Measurements from ENCODE around the gene ATF5.
"Not testable (repeated sequence)": the region's sequence is repeated elsewhere in the genome, so short reads cannot be mapped to it uniquely, and the experiment has no call there.

The ATF5 gene

GRCh38 chr19:49950956-49951526 is 22.0 kb downstream of the ATF5 start:
- no peak for DNase-seq

- DNase-seq: no peak
Observed at GRCh38 chr19:49951806-49952478, 22.9 kb downstream of the ATF5 start.

- DNase-seq: no peak
Observed at GRCh38 chr19:49952479-49952836, 23.5 kb downstream of the ATF5 start.

- no peak for DNase-seq
Observed at GRCh38 chr19:49952906-49953305, 23.9 kb downstream of the ATF5 start.

GRCh38 chr19:49953416-49953815 is 24.4 kb downstream of the ATF5 start:
- DNase-seq: no peak

GRCh38 chr19:49954092-49954829 is 25.3 kb downstream of the ATF5 start:
- DNase-seq: no peak

GRCh38 chr19:49954933-49955332 is 25.9 kb downstream of the ATF5 start:
- no peak for DNase-seq

GRCh38 chr19:49956115-49956495 is 27.1 kb downstream of the ATF5 start:
- DNase-seq: no peak

- no peak for DNase-seq
Observed at GRCh38 chr19:49957262-49957915, 28.4 kb downstream of the ATF5 start.

GRCh38 chr19:49958144-49958543 is 29.1 kb downstream of the ATF5 start:
- not testable (repeated sequence) for DNase-seq

- not testable (repeated sequence) for DNase-seq
Observed at GRCh38 chr19:49958596-49958995, 29.6 kb downstream of the ATF5 start.

GRCh38 chr19:49959892-49960291 is 30.9 kb downstream of the ATF5 start:
- DNase-seq: not testable (repeated sequence)

GRCh38 chr19:49960980-49961379 is 32.0 kb downstream of the ATF5 start, which contains the start of gene SIGLEC11:
TSS of gene SIGLEC11 (minus strand) at chr19:49961172. CDS start at chr19:49961081, 91 bp downstream.
- not testable (repeated sequence) for DNase-seq

- no peak for DNase-seq
Observed at GRCh38 chr19:49968279-49968922, 39.4 kb downstream of the ATF5 start.

- DNase-seq: not testable (repeated sequence)
Observed at GRCh38 chr19:49969355-49969754, 40.4 kb downstream of the ATF5 start.

- no peak for DNase-seq
Observed at GRCh38 chr19:49971991-49972411, 43.0 kb downstream of the ATF5 start.

GRCh38 chr19:49972841-49973240 is 43.8 kb downstream of the ATF5 start:
- DNase-seq: no peak

GRCh38 chr19:49973987-49974386 is 45.0 kb downstream of the ATF5 start:
- DNase-seq: no peak

GRCh38 chr19:49975051-49975450 is 46.0 kb downstream of the ATF5 start:
- DNase-seq: no peak

GRCh38 chr19:49976496-49976895 is 47.5 kb downstream of the ATF5 start:
- no peak for DNase-seq

- DNase-seq: no peak
Observed at GRCh38 chr19:49977076-49977475, 48.1 kb downstream of the ATF5 start.

GRCh38 chr19:49977881-49978280 is 48.9 kb downstream of the ATF5 start:
- DNase-seq: no peak

GRCh38 chr19:49978324-49978723 is 49.3 kb downstream of the ATF5 start:
- DNase-seq: no peak

Data from NCI-H1105 treated with DMSO at 0.1 percent for 48 hours (cell line).